SK-MEL-5 (cell line): ENCODE measurements around the gene NPIPA1. TPM values are rescaled to one million over a fixed set of nuclear protein-coding genes. Genes with fewer than 3 reads are reported as not detected.
"Not testable (repeated sequence)": the region's sequence is repeated elsewhere in the genome, so short reads cannot be mapped to it uniquely, and the experiment has no call there.

Experiments
- DNase-seq: peaks from one replicate; pipeline ENCODE4 v3.0.0-alpha.2; 2016; ENCODE audit warnings: low read depth, low spot score
- in situ Hi-C: cut with HindIII; loops from 2 replicates; pipeline ENCODE4 v1.10.0; 2016; ENCODE audit warnings: low sequenced_read_pairs, high pct_unique_total_duplicates, low pct_unique_long_range_greater_than_20kb
- total RNA-seq: library from RNA; depleted of rRNA; stranded (reverse); fragments of >200 nt; shearing (Covaris generic); gene quantifications from 2 replicates; pipeline ENCODE4 v1.2.3, GENCODE V29; 2014

Gene NPIPA1
- total RNA-seq, 1 experiment from 2014 or later, result 26.2 TPM

DNA sequence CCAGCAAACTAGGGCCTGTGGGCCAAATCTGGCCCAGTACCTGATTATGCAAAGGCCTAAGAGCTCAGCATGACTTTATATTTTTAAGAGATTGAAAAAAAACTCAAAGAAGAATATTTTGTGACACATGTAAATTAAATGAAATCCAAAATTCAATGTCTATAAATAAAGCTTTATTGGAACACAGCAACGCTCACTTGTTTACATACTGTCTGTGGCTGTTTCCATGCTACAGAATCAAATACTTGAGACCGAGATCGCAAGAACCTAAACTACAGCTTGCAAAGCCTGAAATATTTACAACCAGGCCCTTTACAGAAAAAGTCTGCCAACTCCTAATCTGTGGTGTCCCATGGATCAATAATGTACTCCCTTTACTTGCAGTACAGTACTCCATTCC is 32.6 kb downstream of the NPIPA1 start:
- in situ Hi-C loops, DNase-seq: not testable (repeated sequence)

DNA sequence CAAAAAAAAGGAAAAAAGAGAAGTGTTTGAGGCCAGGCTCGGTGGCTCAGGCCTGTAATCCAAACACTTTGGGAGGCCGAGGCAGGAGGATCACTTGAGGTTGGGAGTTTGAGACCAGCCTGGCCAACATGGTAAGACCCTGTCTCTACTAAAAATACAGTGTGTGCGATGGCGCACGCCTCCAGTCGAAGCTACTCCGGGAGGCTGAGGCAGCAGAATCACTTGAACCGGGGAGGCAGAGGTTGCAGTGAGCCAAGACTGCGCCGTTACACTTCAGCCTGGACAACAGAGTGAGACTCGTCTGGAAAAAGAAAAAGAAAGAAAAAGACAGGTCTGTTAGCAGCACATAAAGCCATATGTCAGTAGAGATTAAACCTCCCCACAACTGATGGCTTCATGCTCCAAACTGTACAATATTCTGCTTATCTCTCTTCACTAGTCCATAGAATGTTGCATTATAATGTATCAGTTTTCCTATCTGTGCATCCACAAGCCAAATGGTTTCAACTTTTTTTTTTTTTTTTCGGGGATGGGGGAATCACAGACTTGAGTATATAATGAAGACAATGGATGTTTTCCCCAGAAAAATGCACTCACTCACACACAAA is 34.5 kb downstream of the NPIPA1 start:
- in situ Hi-C loops, DNase-seq: not testable (repeated sequence)

DNA sequence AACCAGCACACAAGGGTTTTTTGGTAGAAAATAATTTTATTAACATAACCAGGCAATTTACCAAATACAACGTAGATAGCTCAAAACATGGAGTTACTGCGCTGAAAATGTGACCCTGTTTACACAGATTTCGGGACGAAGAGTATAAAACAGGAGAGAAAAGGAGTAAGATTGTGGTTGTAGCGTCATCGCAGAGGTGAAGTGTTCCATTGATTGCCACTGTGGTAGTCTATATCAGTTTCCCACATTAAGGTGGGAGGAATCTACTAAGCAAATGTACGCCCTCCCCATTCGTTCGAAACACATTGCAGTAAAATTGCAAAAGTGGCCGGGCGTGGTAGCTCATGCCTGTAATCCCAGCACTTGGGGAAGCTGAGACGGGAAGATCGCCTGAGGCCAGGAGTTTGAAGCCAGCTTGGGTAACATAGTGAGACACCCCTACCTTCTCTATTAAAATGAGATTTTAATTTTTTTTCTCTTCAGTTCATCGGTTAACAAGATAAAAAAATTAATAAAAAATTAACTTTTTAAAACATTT is 36.6 kb downstream of the NPIPA1 start:
- in situ Hi-C loops, DNase-seq: not testable (repeated sequence)

DNA sequence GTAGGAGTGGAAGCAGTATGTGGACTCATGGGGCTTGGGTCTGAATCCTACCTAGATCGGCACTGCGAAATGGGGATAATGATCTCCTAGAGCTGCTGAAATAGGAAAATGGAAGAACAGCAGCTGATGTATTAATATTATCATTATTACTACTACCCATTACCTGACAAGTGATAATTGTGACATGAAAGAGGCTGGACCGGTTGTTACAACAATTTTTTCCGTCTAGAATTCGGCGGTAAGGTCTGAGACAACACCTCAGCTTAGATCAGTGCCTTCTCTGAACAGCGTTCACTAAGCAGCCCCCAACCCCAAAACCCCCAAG is 37.0 kb downstream of the NPIPA1 start:
- in situ Hi-C loops, result not testable (repeated sequence)
- peak; percentile 73 for DNase-seq

- in situ Hi-C loops, result not testable (repeated sequence)
Measured at GRCh38 chr16:14974656-14975417, 37.6 kb downstream of the NPIPA1 start, which contains the start of gene PDXDC1. TSS of gene PDXDC1 (plus strand) at chr16:14975026. CDS start at chr16:14975200, 174 bp downstream.

GRCh38 chr16:14975418-14976194 is 38.4 kb downstream of the NPIPA1 start:
- DNase-seq, result peak; percentile 12
- in situ Hi-C loops, result not testable (repeated sequence)

More at GRCh38 chr16:14974656-14975417, 37.6 kb downstream of the NPIPA1 start, which contains the start of gene PDXDC1:
- peak; percentile 88 for DNase-seq

DNA sequence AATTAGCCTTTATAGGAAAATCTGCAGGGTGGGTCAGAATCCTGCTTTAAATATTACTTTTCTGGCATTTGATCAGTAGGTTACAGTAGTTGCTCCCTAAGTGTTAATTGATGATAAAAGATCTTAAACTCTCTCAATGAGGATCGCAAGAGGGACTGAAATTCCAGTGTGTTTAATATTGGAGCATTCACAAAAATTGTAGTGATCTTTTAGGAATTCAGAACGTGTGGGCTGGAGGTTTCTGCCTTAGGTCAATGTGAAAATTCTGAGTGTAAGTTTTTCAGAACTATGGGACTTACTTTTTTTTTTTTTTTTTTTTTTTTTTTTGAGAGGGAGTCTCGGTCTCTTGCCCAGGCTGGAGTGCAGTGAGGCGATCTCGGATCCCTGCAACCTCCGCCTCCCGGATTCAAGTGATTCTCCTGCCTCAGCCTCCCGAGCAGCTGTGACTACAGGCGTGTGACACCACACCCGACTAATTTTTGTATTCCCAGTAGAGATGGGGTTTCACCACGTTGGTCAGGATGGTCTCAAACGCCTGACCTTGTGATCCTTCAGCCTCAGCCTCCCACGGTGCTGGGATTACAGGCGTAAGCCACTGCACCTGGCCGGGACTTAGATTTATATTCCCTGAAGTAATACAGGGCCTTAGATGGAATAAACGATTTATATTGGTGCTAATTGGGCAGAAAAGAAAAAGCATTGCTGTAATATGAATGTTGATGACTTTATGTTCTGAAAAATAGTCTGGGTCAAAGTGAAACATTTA is 39.9 kb downstream of the NPIPA1 start:
- DNase-seq, in situ Hi-C loops: not testable (repeated sequence)

GRCh38 chr16:14978281-14978680 is 41.0 kb downstream of the NPIPA1 start:
- in situ Hi-C loops, DNase-seq: not testable (repeated sequence)

DNA sequence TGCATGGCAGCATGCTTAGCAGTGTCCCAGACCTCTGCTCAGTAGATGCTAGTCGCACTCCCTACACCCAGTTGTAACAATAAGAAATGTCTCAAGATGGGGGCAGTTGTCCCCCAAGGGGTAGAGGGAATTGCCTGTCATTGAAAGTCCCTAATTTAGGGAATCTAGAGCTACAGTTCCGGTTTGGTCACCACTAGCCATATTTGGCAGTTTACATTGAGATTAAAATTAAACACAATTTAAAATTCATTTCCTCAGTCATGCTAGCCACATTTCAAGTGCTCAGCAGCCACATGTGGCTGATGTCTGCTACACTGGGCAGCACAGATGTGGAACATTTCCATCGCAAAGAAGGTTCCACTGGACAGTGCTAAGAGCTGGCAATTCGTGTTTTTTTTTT is 41.7 kb downstream of the NPIPA1 start:
- DNase-seq, in situ Hi-C loops: not testable (repeated sequence)

DNA sequence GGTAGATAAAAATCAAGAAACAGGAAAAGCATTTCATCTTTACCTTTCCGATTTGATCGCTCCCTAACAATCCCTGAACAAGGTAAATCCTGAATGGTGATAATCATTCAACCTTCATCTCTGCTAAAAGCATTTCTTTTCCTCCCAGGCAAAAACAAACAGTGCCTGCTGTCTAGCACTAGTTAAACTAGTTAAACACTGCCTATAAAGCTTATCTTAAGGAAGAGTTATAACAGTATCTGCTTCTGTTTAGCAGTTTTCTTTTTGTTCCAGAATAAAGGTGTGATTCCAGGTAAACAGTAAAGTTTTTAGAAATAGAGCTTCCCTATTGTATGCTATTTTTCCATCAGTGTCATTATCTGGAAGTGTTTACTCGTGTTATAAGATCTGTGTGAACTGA is 44.0 kb downstream of the NPIPA1 start:
- not testable (repeated sequence) for DNase-seq

GRCh38 chr16:14982521-14982920 is 45.3 kb downstream of the NPIPA1 start:
- DNase-seq, in situ Hi-C loops: not testable (repeated sequence)

More for the DNA sequence above, 44.0 kb downstream of the NPIPA1 start:
- in situ Hi-C loops, result not testable (repeated sequence)

DNA sequence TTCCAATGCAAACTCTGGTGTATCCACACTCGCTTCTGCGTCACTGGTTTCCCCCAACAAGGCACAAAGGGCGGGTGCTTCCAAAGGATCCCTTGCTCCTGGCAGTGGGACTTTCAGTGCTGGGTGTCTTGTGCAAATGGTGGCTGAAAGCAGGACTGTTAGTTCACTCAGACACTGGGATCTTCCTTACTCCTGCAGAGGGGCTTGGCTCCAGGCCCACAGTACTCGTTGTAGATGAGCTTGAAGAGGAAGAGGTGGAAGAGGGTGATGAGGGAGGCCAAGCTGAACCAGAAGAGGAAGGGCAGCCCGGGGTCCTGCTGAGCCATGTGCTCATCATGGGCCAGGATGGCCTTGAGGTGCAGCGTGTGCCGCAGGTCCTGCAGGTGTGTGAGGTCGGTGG is 50.8 kb downstream of the NPIPA1 start:
- DNase-seq, in situ Hi-C loops: not testable (repeated sequence)

DNA sequence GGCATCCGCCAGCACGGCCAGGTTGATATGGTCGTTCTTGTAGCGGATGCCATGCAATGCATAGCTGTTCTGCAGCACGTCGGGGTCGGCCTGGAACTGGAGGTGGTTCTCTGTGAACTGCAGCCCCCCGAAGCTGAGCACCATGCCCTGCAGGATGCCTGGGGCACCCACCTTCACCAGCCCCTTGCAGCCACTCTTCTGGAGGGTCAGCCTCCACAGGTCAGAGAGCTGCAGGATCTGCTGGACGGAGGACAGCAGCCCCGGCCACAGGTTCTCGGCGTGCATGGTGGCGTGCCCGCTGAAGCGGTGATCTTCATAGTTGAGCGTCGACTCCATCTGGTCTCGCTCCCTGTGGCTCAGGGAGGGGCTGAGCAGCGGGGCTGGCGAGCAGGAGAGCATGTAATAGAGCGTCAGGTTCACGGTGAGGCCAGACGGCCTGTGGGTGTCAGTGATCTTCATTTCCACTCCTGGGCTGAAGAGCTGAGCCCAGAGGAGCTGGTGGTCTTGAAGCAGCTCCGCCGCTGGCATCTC is 51.5 kb downstream of the NPIPA1 start:
- in situ Hi-C loops, DNase-seq: not testable (repeated sequence)

- in situ Hi-C loops, result not testable (repeated sequence)
Measured at GRCh38 chr16:14989291-14990281, 52.3 kb downstream of the NPIPA1 start.

DNA sequence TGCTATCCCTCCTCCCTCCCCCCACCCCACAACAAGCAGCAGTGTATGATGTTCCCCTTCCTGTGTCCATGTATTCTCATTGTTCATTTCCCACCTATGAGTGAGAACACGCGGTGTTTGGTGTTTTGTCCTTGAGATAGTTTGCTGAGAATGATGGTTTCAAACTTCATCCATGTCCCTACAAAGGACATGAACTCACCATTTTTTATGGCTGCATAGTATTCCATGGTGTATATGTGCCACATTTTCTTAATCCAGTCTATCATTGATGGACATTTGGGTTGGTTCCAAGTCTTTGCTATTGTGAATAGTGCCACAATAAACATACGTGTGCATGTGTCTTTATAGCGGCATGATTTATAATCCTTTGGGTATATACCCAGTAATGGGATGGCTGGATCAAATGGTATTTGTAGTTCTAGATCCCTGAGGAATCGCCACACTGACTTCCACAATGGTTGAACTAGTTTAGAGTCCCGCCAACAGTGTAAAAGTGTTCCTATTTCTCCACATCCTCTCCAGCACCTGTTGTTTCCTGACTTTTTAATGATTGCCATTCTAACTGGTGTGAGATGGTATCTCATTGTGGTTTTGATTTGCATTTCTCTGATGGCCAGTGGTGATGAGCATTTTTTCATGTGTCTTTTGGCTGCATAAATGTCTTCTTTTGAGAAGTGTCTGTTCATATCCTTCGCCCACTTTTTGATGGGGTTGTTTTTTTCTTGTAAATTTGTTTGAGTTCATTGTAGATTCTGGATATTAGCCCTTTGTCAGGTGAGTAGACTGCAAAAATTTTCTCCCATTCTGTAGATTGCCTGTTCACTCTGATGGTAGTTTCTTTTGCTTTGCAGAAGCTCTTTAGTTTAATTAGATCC is 56.3 kb downstream of the NPIPA1 start:
- in situ Hi-C loops, result not testable (repeated sequence)

More at GRCh38 chr16:14989291-14990281, 52.3 kb downstream of the NPIPA1 start:
- DNase-seq, result not testable (repeated sequence)

More for the DNA sequence above, 56.3 kb downstream of the NPIPA1 start:
- not testable (repeated sequence) for DNase-seq
